ENCODE results near the gene SAXO2. TPM values are rescaled to one million over a fixed set of nuclear protein-coding genes. Genes with fewer than 3 reads are reported as not detected.
"Not testable (repeated sequence)": the region's sequence is repeated elsewhere in the genome, so short reads cannot be mapped to it uniquely, and the experiment has no call there.

The SAXO2 gene
- polyA plus RNA-seq, 1 donor from 2014 or later, result 8.6 TPM

DNA sequence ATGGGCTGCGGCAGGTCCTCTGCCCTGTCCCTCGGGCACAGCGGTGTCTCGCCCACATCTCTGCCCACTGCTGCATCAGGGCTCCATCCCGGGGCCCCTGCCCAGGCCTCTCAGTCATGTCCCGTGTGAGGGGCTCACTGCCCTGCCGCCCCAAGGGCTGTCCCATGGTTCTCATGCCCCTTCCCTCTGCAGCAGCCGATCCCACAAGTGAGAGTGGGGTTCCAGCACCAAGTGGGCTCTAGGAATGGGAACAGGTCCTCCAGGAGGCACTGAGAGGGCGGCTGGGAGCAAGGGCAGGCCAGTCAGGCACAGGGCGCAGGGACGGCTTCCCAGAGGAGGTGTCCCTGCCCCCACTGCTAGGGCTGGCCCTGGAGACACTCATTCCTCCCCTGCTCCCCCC lies 68.3 kb downstream of the SAXO2 start:
- H3K9me3 ChIP-seq (ENCODE audit: low read length); H3K9me2 ChIP-seq (ENCODE audit: insufficient read depth, low read length); H3K4me2 ChIP-seq (ENCODE audit: low read length); H3F3A ChIP-seq (ENCODE audit: insufficient read depth, low read length, poor library complexity, severe bottlenecking); H2AFZ ChIP-seq (ENCODE audit: low read depth, low read length); H4K20me1 ChIP-seq (ENCODE audit: insufficient read depth); H3K27ac ChIP-seq (ENCODE audit: low read length); H3K27me3 ChIP-seq (ENCODE audit: insufficient read depth, low read depth, low read length); H3K36me3 ChIP-seq (ENCODE audit: insufficient read depth, low read length); H3K4me3 ChIP-seq (ENCODE audit: low read length); H3K9ac ChIP-seq (ENCODE audit: low read length); H3K79me2 ChIP-seq (replicated peaks; ENCODE audit: insufficient read depth, low read length): not testable (repeated sequence)

DNA sequence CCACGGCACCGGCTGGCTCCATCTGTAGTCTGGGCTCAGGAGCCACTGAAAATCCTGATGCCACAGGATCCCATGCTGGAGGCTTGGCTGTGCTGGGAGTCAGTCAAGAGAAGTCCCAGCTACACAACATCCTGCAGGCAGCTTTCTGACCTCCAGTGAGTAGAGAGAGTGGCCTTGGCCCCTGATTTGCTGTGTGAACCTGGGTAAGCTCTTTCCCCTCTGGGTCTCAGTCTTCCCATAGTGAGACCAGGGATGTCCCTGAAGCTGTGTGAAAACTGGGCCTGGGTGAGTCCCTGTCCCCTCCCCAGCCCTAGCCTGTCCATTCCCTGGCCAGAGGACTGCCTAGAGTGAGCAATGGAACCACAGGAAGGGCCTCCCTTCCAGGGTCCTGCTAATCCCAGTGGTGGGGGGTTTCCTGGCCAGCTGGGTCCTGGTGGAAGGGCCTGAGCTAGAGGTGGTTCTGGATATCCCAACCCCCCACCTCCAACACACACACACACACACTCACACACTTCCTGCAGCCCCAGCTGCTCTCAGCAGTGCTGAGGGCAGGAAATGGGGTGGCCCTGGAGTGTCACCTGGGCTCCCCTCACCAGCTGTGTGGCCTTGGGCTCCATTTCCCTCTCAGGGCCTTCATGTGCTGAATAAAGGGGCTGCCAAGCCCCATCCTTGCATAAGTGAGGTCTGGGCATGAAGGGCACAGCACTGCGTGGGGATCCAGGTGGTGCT lies 69.1 kb downstream of the SAXO2 start:
- H4K20me1 ChIP-seq (ENCODE audit: insufficient read depth); H3K4me3 ChIP-seq (ENCODE audit: low read length); H3K27ac ChIP-seq (ENCODE audit: low read length); H2AFZ ChIP-seq (ENCODE audit: low read depth, low read length); H3K36me3 ChIP-seq (ENCODE audit: insufficient read depth, low read length); H3K9me3 ChIP-seq (ENCODE audit: low read length); H3F3A ChIP-seq (ENCODE audit: insufficient read depth, low read length, poor library complexity, severe bottlenecking); H3K4me2 ChIP-seq (ENCODE audit: low read length); H3K27me3 ChIP-seq (ENCODE audit: insufficient read depth, low read depth, low read length); H3K9ac ChIP-seq (ENCODE audit: low read length); H3K79me2 ChIP-seq (replicated peaks; ENCODE audit: insufficient read depth, low read length); H3K9me2 ChIP-seq (ENCODE audit: insufficient read depth, low read length): not testable (repeated sequence)

DNA sequence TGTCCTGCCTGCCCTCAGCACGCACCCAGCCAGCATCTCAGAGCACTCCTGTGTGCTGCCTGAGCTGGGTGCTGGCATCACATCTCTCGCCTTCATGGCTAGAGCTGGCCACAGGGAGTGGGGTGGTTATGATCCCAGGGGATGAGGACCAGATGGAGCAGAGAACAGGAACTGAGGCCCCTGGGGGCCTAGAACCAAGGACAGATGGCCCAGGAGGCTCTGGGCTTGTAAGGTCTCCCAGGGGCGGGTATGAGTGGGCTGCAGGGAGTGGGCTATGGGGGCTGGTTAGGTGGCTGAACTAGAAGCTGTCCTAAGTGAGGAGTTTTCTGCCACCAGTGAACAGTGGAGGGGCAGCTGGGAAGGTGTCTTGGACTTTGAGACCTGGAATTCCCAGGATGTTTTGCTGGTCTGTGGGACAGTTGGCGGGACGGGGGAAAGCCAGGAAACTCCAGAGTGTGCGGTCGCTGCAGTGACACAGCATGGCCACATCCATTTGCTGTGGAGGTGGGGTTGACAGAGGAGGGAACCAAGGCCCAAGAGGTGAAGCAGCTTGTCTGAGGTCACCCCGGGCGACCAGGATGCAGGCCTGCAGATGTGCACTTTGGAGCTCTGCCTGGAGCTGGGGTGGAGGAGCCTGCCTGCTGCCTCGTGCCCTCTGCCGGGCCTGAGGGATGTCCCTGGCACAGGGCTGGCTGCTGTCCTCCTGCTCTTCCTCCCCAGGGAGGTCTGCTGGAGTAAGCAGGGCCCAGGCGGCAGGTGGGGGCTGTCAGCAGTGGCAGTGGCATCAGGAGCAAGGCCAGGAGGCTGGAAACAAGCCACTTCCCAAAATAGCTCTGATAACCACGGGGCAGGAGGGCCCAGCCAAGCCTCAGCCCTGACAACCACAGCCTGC lies 70.3 kb downstream of the SAXO2 start:
- not testable (repeated sequence) for H4K20me1 ChIP-seq (ENCODE audit: insufficient read depth)

DNA sequence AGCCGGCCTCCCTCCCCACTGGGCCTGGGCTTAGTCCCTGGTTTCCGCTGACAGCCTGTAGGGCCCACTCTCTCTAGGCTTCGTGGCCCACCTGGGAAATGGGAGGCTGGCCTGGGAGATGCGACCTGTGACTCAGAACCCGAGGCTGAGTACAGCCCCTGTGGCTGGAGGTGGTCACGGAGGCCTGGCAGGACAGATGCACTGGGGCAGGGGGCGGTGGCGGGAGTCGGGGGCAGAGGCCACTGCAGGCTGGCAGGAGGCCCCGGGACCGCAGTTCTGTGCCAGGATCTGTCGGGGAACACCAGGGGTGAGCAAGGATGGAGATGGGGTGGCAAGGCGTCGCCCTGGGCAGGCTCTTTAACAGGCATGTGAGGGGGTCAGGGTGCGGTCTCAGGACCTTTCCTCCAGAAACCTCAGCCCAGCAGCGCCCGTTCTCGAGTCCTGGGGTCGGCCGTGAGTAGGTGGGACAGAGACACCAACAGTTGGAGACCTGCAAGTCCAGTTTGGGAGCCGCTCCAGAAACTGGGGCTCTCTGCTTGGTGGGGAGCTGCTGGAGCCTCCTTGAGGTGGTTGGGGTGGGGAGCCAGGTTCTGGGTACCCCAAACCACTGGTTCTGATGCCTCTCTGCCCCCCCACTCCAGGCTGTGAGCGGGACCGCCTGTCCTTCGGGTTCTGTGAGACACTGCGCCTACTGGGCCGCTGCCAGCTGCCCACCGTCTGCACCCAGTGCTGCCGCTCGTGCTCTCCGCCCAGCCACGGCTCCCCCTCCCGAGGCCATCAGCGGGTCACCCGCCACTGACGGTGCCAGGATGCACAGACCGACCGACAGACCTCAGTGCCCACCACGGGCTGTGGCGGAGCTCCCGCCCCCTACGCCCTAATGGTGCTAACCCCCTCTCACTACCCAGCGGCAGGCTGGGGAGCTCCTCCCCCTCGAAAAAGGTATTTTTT lies 71.3 kb downstream of the SAXO2 start:
- not testable (repeated sequence) for H3K36me3 ChIP-seq (ENCODE audit: insufficient read depth, low read length); H3K9me2 ChIP-seq (ENCODE audit: insufficient read depth, low read length); H2AFZ ChIP-seq (ENCODE audit: low read depth, low read length); H4K20me1 ChIP-seq (ENCODE audit: insufficient read depth); H3K79me2 ChIP-seq (replicated peaks; ENCODE audit: insufficient read depth, low read length); H3K27me3 ChIP-seq (ENCODE audit: insufficient read depth, low read depth, low read length); H3K4me2 ChIP-seq (ENCODE audit: low read length); H3K9ac ChIP-seq (ENCODE audit: low read length); H3F3A ChIP-seq (ENCODE audit: insufficient read depth, low read length, poor library complexity, severe bottlenecking); H3K27ac ChIP-seq (ENCODE audit: low read length); H3K4me3 ChIP-seq (ENCODE audit: low read length); H3K9me3 ChIP-seq (ENCODE audit: low read length)

More for the DNA sequence above, 70.3 kb downstream of the SAXO2 start:
- not testable (repeated sequence) for H3K79me2 ChIP-seq (replicated peaks; ENCODE audit: insufficient read depth, low read length); H3F3A ChIP-seq (ENCODE audit: insufficient read depth, low read length, poor library complexity, severe bottlenecking); H3K9ac ChIP-seq (ENCODE audit: low read length); H3K4me3 ChIP-seq (ENCODE audit: low read length); H2AFZ ChIP-seq (ENCODE audit: low read depth, low read length); H3K27ac ChIP-seq (ENCODE audit: low read length); H3K4me2 ChIP-seq (ENCODE audit: low read length); H3K27me3 ChIP-seq (ENCODE audit: insufficient read depth, low read depth, low read length); H3K9me2 ChIP-seq (ENCODE audit: insufficient read depth, low read length); H3K36me3 ChIP-seq (ENCODE audit: insufficient read depth, low read length); H3K9me3 ChIP-seq (ENCODE audit: low read length)

Other genes starting within 250 kb of the SAXO2 start
- gene MEX3B, start 216.8 kb upstream of the SAXO2 start, polyA plus RNA-seq, result 38.8 and 46.0 TPM in 2 replicates
- gene EFL1, start 84 bp upstream of the SAXO2 start, polyA plus RNA-seq, result 16.8 and 23.7 TPM in 2 replicates
- 7.4 and 7.9 TPM in 2 replicates for gene GOLGA6L10, start 86.7 kb downstream of the SAXO2 start, polyA plus RNA-seq
- 27.5 and 27.7 TPM in 2 replicates for gene GOLGA6L9, start 167.0 kb downstream of the SAXO2 start, polyA plus RNA-seq

Measured in neural cell (in vitro differentiated cells).